Peyer's patch (tissue), 4 donors: Measurements from ENCODE around the gene ARMC2.

Experiments
- CTCF ChIP-seq, 6 experiments: fragments of 450-650 bp in 4 of 6; fragments of 200-600 bp in 2 of 6; sonication (generic) in 1 of 6; IDR thresholded peaks; one replicate each; pipeline ENCODE4 v1.5.1; 2017 to 2019; ENCODE audit warnings: antibody characterized with exemption in 6 of 6, mild to moderate bottlenecking in 3 of 6, moderate library complexity in 1 of 6
- POLR2A ChIP-seq, 2 donors: fragments of 450-650 bp; IDR thresholded peaks; one replicate each; pipeline ENCODE4 v1.5.1; 2017; ENCODE audit warnings: antibody characterized with exemption in 2 of 2, mild to moderate bottlenecking in 2 of 2, moderate library complexity in 2 of 2

DNA sequence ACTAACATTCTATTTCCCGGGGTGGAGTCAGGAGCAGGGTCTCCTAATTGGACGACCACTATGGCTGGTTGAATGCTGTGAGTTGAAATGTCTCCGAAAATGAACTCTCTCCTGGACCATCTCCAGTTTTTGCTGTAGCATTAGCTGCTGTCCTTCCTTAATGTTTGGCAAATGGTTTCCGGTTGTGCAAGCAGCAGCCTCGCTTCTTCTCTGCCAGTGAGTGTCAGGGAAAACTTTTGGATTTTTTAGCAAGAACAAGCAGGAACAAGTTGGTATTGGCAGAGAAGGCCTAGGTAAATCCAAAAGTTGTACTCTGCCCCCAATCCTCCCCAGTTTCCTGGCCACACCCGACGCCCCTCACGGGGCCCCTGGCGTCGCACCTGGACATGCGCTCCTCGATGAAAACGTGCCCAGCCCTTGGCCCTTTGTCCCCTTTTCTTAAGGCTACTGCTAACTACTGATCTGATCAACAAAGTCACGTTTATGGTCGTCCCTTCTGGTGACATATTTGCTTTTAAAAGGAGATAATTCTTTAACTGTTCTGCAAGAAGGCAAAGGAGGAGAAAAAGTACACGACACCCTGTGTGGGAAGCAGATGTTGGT lies 103.2 kb downstream of the ARMC2 start:
- no peak for TF ChIP-seq POLR2A (IDR thresholded peaks at IDR 0.05)
- no peak for TF ChIP-seq CTCF (IDR thresholded peaks at IDR 0.05)
